A673 (cell line): Measurements from ENCODE around the gene ZIM2.

Source experiments
- EZH2 ChIP-seq: fragments of 200-600 bp; sonication (generic); IDR thresholded peaks from 2 replicates; pipeline ENCODE4 v1.6.1; 2017; ENCODE audit warnings: borderline replicate concordance, low read depth, mild to moderate bottlenecking, mixed read lengths, antibody characterized with exemption, low read length; ENCODE audit not compliant: poor library complexity, severe bottlenecking
- TF ChIP-seq, protein P1 (sequence below): fragments of 300-800, 200-600 bp; sonication (generic); conservative IDR thresholded peaks from 2 replicates; pipeline ENCODE4 v1.5.1; 2017; ENCODE audit warnings: low read depth, mild to moderate bottlenecking, antibody characterized with exemption, low read length, moderate library complexity, mixed read lengths

DNA sequence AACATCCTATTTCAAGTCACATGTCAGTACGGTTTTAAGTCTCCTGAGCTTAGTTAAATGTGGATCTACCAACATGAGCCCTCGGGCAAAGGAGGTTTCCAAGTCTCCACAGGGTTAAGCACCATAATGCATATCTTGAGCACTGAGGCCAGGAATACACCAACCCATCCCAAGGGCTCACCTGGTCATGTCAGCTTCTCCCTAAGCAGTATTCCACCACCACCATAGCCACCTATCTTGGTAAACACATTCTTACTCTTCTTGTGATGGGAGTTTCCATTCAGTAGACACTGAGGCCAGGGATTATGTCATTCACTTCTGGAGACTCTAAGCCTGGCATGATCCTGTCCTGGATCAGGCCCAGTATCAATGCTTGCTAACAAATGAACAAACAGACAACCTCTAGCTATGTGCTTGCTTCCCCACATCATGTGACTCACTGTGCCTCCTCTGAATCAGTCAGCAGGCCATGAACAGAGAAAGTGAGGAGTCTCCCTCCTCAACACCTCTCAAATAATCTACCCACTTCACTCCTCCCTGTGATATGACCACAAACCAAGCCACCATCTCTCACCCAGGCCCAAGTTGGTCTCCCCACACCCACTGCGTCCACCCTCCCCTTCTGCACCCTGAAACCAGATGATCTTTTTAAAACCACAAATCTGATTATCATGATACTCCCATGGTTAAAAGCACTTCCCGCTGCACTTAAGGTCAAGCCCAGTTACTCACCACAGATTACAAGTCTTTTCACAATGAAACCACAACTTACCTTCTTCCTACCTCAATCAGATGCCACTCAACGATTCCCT is 5.8 kb downstream of the ZIM2 start:
- TF ChIP-seq, protein P1, sequence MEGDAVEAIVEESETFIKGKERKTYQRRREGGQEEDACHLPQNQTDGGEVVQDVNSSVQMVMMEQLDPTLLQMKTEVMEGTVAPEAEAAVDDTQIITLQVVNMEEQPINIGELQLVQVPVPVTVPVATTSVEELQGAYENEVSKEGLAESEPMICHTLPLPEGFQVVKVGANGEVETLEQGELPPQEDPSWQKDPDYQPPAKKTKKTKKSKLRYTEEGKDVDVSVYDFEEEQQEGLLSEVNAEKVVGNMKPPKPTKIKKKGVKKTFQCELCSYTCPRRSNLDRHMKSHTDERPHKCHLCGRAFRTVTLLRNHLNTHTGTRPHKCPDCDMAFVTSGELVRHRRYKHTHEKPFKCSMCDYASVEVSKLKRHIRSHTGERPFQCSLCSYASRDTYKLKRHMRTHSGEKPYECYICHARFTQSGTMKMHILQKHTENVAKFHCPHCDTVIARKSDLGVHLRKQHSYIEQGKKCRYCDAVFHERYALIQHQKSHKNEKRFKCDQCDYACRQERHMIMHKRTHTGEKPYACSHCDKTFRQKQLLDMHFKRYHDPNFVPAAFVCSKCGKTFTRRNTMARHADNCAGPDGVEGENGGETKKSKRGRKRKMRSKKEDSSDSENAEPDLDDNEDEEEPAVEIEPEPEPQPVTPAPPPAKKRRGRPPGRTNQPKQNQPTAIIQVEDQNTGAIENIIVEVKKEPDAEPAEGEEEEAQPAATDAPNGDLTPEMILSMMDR = no peak
- no peak for TF ChIP-seq EZH2
